IMR-90 (cell line): ENCODE data around the gene MADCAM1.

Source experiments
- BHLHE40 ChIP-seq: fragments of 150-350 bp; IDR thresholded peaks from 2 replicates; pipeline ENCODE4 v1.6.1; 2016; ENCODE audit warnings: mild to moderate bottlenecking, low read depth, low read length
- CHD1 ChIP-seq: IDR thresholded peaks from 2 replicates; pipeline ENCODE4 v1.6.1; 2012; ENCODE audit warnings: low read depth, low read length, improper control_type of control experiment
- CTCF ChIP-seq: conservative IDR thresholded peaks from 2 replicates; pipeline ENCODE4 v1.5.1; 2012; ENCODE audit warnings: mild to moderate bottlenecking, low read depth, low read length, improper control_type of control experiment
- ELK1 ChIP-seq: fragments of 150-350 bp; IDR thresholded peaks from 2 replicates; pipeline ENCODE4 v1.6.1; 2016; ENCODE audit warnings: low read depth, mild to moderate bottlenecking, low read length, moderate library complexity, borderline replicate concordance
- MAFK ChIP-seq: IDR thresholded peaks from 2 replicates; pipeline ENCODE4 v1.6.1; 2012; ENCODE audit warnings: low read depth, low read length, improper control_type of control experiment
- MXI1 ChIP-seq: IDR thresholded peaks from 2 replicates; pipeline ENCODE4 v1.6.1; 2012; ENCODE audit warnings: low read depth, mild to moderate bottlenecking, low read length, moderate library complexity, borderline replicate concordance
- POLR2A ChIP-seq: IDR thresholded peaks from 2 replicates; pipeline ENCODE4 v1.6.1; 2012; ENCODE audit warnings: mild to moderate bottlenecking, low read depth, low read length
- RAD21 ChIP-seq: IDR thresholded peaks from 2 replicates; pipeline ENCODE4 v1.6.1; 2012; ENCODE audit warnings: low read length, improper control_type of control experiment
- RCOR1 ChIP-seq: IDR thresholded peaks from 2 replicates; pipeline ENCODE4 v1.6.1; 2012; ENCODE audit warnings: mild to moderate bottlenecking, low read length, improper control_type of control experiment; ENCODE audit not compliant: insufficient replicate concordance
- RFX5 ChIP-seq: IDR thresholded peaks from 2 replicates; pipeline ENCODE4 v1.8.0; 2012; ENCODE audit warnings: low read depth, mild to moderate bottlenecking, low read length, moderate library complexity
- USF2 ChIP-seq: fragments of 150-350 bp; IDR thresholded peaks from 2 replicates; pipeline ENCODE4 v1.6.1; 2017; ENCODE audit warnings: mild to moderate bottlenecking, antibody characterized with exemption, low read length, low read depth

DNA sequence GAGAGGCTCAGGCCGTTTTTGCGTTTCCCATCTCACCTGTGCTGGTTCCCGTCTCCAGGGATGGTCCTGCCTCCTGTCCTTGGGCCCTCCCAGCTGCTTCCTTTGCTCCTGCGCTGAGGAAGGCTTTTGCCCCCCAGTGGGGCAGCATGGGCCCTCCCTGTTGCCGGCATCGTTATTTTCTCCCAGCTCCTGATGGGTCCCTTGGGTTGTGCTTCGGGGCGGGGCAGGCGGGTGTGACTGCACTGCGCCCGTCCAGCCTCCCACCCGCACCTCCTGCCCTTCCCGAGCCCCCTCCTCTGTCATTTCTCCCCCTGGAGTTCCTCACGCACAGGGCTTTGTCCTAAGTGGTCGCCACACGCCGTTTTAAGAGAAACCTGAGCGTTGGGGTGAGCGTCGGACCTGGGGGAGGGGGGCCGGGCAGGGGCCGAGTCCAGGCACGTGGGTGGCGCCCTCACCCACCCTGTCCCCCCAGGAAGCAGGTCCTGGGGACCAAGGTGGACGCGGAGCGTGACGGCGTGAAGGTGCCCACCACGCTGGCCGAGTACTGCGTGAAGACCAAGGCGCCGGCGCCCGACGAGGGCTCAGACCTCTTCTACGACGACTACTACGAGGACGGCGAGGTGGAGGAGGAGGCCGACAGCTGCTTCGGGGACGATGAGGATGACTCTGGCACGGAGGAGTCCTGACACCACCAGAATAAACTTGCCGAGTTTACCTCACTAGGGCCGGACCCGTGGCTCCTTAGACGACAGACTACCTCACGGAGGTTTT is 44.8 kb downstream of the MADCAM1 start:
- no peak for TF ChIP-seq CTCF
- TF ChIP-seq USF2: no peak
- no peak for TF ChIP-seq MAFK
- no peak for TF ChIP-seq MXI1
- TF ChIP-seq POLR2A: no peak
- no peak for TF ChIP-seq RFX5
- TF ChIP-seq BHLHE40: no peak
- TF ChIP-seq RAD21: no peak
- TF ChIP-seq ELK1: no peak
- no peak for TF ChIP-seq CHD1
- no peak for TF ChIP-seq RCOR1
